ENCODE results near the gene ACER2. TPM values are rescaled to one million over a fixed set of nuclear protein-coding genes. Genes with fewer than 3 reads are reported as not detected.

Gene ACER2
- total RNA-seq, 1 donor from 2014 or later = 10.8 TPM

- TF ChIP-seq CTCF (IDR thresholded peaks at IDR 0.05; ENCODE audit: insufficient read depth, low read length, poor library complexity, severe bottlenecking) = no peak
- Histone ChIP-seq H3K4me3 (ENCODE audit: low read depth, low read length) (no peak overlapping the region), H3K27me3 (ENCODE audit: control insufficient read depth, insufficient read depth, low read length) (no peaks in the 10 kb centered on the region), H3K36me3 (ENCODE audit: control insufficient read depth, insufficient read depth, low read length) (peaks cover 2% of the 10 kb centered on the region)
- DNase-seq (ENCODE audit: low read depth) = no peak
These were observed 42.7 kb downstream of the ACER2 start for GRCh38 chr9:19451240-19452087.

DNA sequence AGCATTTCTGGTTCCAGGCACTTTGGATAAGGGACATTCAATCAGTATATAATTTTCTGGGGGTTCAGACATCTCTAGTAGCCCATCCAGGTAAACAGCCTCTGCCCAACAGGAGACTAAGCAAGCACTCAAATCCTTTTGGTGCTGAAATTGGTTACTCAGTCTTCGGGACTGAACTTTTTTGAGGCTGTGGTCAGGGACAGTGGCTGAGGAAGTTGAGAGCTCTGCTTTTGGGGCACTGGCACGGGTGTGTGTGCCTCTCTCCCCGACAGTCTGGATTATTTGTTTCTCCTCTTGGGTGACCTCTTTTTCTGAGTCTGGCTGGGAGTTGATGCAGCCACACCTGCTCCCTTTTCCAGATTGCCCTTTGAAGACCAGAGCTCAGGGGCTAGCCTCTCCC, 47.6 kb downstream of the ACER2 start:
- no peak overlapping the region for H3K4me3 ChIP-seq (ENCODE audit: low read depth, low read length)
- no peak for DNase-seq (ENCODE audit: low read depth)
- H3K27me3 ChIP-seq (ENCODE audit: control insufficient read depth, insufficient read depth, low read length) = no peaks in the 10 kb centered on the region
- TF ChIP-seq CTCF (IDR thresholded peaks at IDR 0.05; ENCODE audit: insufficient read depth, low read length, poor library complexity, severe bottlenecking) = no peak
- no peaks in the 10 kb centered on the region for H3K36me3 ChIP-seq (ENCODE audit: control insufficient read depth, insufficient read depth, low read length)

GRCh38 chr9:19456996-19457692, 48.3 kb downstream of the ACER2 start:
- no peak overlapping the region for H3K4me3 ChIP-seq (ENCODE audit: low read depth, low read length)
- peak; percentile 88 for TF ChIP-seq CTCF (IDR thresholded peaks at IDR 0.05; ENCODE audit: insufficient read depth, low read length, poor library complexity, severe bottlenecking)
- DNase-seq (ENCODE audit: low read depth) = no peak
- no peaks in the 10 kb centered on the region for H3K36me3 ChIP-seq (ENCODE audit: control insufficient read depth, insufficient read depth, low read length)
- no peaks in the 10 kb centered on the region for H3K27me3 ChIP-seq (ENCODE audit: control insufficient read depth, insufficient read depth, low read length)

DNA sequence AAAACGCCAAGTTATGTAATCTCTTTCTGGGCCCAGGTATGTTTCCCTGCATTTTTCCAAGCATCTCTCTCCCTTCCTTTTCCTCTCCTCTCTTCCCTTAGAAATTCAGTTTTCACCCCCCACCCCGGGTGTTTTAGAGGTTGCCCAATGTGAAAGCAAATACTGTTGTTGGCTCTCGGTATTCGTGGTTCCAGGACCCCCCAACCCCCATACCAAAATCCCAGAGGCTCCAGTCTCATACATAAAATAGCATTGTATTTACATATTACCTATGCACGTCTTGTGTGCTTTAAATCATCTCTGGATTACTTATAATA, 48.8 kb downstream of the ACER2 start:
- Histone ChIP-seq H3K4me3 (ENCODE audit: low read depth, low read length) (no peak overlapping the region), H3K27me3 (ENCODE audit: control insufficient read depth, insufficient read depth, low read length) (no peaks in the 10 kb centered on the region), H3K36me3 (ENCODE audit: control insufficient read depth, insufficient read depth, low read length) (no peaks in the 10 kb centered on the region)
- TF ChIP-seq CTCF (IDR thresholded peaks at IDR 0.05; ENCODE audit: insufficient read depth, low read length, poor library complexity, severe bottlenecking) = no peak
- no peak for DNase-seq (ENCODE audit: low read depth)

GRCh38 chr9:19460243-19460642, 51.4 kb downstream of the ACER2 start:
- no peak for DNase-seq (ENCODE audit: low read depth)
- no peaks in the 10 kb centered on the region for H3K27me3 ChIP-seq (ENCODE audit: control insufficient read depth, insufficient read depth, low read length)
- no peak overlapping the region for H3K4me3 ChIP-seq (ENCODE audit: low read depth, low read length)
- TF ChIP-seq CTCF (IDR thresholded peaks at IDR 0.05; ENCODE audit: insufficient read depth, low read length, poor library complexity, severe bottlenecking) = no peak
- H3K36me3 ChIP-seq (ENCODE audit: control insufficient read depth, insufficient read depth, low read length) = no peaks in the 10 kb centered on the region

Data from kidney epithelial cell (primary cell).